ENCODE data around the gene CTSW.
A peak's percentile ranks its signal among the peaks of the same experiment; 100 is the strongest.
"Not testable (repeated sequence)": the region's sequence is repeated elsewhere in the genome, so short reads cannot be mapped to it uniquely, and the experiment has no call there.

CTSW gene

DNA sequence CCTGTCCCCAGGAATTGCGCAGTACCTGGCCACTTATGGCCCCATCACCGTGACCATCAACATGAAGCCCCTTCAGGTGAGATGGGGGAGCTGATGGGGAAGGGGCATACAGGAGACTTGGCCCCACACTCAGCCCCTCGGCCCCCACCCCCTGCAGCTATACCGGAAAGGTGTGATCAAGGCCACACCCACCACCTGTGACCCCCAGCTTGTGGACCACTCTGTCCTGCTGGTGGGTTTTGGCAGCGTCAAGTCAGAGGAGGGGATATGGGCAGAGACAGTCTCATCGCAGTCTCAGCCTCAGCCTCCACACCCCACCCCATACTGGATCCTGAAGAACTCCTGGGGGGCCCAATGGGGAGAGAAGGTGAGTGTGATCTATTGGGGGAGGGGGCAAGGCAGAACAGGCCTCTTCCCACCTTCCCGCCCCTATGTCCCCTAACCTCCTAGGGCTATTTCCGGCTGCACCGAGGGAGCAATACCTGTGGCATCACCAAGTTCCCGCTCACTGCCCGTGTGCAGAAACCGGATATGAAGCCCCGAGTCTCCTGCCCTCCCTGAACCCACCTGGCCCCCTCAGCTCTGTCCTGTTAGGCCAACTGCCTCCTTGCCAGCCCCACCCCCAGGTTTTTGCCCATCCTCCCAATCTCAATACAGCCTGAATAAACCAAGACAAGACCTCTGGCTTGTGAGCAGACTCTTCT is 3.6 kb downstream of the CTSW start:
- H3K36me3 Mint-ChIP-seq (ENCODE audit: low read depth), result peaks cover 65% of the 10 kb centered on the region
- intact Hi-C loops (cut with micrococcal nuclease), result no loop called here
- no peak overlapping the region for H3K27ac Mint-ChIP-seq
- H3K9me3 Mint-ChIP-seq, result no peaks in the 10 kb centered on the region
- peaks cover 3% of the 10 kb centered on the region for H3K27me3 Mint-ChIP-seq
- H3K4me3 Mint-ChIP-seq, result no peak overlapping the region
- peaks cover 75% of the 10 kb centered on the region for H3K4me1 Mint-ChIP-seq (ENCODE audit: low read depth)

DNA sequence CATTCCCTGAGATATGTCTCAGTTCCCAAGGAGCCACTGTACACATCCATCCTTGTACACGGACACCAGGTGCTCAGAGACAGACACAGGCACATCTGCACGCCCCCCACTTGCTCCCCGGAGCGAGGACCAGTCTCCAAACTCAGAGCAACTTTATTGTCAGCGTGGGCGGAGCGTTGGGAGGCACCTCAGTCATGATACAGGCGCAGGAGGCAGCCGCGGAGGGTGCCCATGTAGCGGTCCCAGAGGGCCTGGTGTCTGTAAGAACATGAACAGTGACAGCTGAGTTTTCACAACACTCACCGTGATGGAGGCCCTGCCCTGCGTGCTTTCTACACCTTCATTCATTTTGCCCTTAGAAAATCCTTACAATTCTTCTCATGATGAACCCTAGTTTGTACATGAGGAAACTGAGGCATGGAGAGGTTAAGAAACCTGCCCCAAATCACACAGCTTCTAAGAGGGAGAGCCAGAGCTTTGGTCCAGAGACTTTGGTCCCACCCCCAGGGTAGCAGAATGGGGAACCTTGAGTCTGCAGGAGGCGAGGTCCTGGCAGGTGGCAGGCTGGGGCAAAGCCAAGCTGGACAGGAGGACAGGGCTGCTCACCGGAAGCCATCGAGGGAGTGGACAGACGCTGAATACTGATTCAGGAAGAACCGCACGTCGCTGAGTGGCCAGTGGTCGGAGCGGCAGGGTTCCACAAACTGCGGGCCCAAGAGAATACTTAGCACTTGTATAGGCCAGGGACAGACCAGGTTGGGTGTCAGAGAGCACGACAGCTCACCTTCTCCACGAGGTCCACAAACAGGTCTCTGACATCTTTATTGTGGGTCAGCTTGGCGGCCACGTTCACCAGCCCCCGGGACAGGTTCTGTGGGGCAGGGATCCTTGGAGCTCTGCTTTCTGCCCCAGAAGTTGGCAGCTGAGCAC is 4.4 kb downstream of the CTSW start:
- intact Hi-C loops (cut with micrococcal nuclease), result loop anchor here (1.0 to 2.0 kb wide), 2 partner anchors 105 to 173 kb away; no protein-coding TSS in a partner anchor
- peaks cover 74% of the 10 kb centered on the region for H3K36me3 Mint-ChIP-seq (ENCODE audit: low read depth)
- no peaks in the 10 kb centered on the region for H3K9me3 Mint-ChIP-seq
- H3K27me3 Mint-ChIP-seq, result peaks cover 2% of the 10 kb centered on the region
- peaks cover 75% of the 10 kb centered on the region for H3K4me1 Mint-ChIP-seq (ENCODE audit: low read depth)
- no peak overlapping the region for H3K27ac Mint-ChIP-seq
- H3K4me3 Mint-ChIP-seq, result no peak overlapping the region

DNA sequence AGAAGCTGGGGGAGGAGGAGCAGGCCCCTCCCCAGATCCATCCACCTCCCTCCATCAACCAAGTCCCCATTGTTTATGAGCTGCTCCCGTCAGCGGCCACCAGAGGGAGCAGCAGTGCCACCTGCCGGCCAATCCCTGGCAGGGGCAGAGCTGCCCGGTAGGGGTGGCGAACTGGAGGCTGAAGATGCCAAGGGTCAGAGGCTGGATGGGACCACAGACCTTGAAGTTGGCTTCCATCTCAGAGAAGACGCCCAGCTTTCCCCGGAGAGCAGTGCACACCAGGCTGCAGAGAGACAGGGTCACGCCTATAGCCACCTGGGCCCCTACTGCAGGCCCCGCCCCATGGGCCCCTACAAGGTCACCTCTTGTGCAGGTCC is 5.1 kb downstream of the CTSW start:
- Mint-ChIP-seq H3K36me3 (ENCODE audit: low read depth) (peaks cover 74% of the 10 kb centered on the region), H3K27me3 (no peaks in the 10 kb centered on the region), H3K4me1 (ENCODE audit: low read depth) (peaks cover 75% of the 10 kb centered on the region), H3K4me3 (no peak overlapping the region), H3K27ac (no peak overlapping the region), H3K9me3 (no peaks in the 10 kb centered on the region)
- intact Hi-C loops (cut with micrococcal nuclease), result loop anchor here (1.0 to 2.0 kb wide), 2 partner anchors 105 to 174 kb away; no protein-coding TSS in a partner anchor

DNA sequence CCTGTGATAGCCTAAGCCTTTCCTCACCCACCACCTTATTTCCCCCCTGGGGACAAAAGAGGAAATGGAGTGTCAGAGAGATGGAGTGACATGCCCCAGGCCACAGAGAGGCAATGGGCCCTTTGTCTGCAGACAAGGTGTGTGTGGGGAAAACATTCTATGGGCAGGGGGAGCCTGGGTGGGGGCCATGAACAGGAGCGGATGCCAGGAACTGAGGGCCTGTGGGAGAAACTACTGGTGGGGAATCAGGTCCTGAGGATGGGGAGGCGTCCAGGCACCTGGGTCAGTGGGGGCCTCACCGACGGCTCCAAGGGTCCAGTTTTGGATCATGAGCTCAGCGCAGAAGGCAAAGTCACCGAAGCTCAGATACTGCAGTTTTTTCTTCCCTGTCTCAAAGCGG is 5.6 kb downstream of the CTSW start:
- Mint-ChIP-seq H3K4me3 (no peak overlapping the region), H3K9me3 (no peaks in the 10 kb centered on the region), H3K27me3 (no peaks in the 10 kb centered on the region), H3K27ac (no peak overlapping the region), H3K4me1 (ENCODE audit: low read depth) (peaks cover 75% of the 10 kb centered on the region), H3K36me3 (ENCODE audit: low read depth) (peaks cover 74% of the 10 kb centered on the region)
- intact Hi-C loops (cut with micrococcal nuclease), result loop anchor here (2.0 kb wide), 1 partner anchor 174 kb away; no protein-coding TSS in a partner anchor

DNA sequence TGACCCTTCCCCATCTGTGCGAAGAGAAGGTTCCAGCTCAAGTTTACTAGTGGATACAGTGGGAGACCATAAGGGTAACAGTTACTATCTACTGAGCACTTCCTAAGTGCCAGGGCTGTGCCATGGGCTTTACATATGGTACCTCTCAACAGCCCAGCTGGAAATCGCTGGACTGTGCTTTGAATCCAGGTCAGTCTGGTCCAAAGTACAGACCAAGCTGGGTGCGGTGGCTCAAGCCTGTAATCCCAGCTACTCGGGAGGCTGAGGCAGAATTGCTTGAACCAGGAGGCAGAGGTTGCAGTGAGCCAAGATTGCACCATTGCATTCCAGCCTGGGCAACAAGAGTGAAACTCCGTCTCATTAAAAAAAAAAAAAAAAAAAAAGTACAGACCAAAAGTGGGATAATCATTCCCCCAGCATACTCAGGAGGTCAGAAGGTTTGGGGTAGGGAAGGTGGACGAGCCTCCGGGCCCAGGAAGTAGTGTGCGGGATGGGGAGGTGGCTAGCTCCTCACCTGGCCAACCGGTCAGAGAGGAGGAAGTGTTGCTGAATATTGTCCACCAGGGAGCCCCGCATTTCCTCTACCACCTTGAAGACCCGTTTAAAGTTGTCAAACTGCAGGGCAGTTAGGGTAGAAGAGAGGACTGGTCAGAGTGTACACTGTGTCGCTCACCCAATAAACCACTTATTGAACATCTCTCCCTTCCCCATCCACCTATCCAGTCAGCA is 6.3 kb downstream of the CTSW start:
- peaks cover 69% of the 10 kb centered on the region for H3K4me1 Mint-ChIP-seq (ENCODE audit: low read depth)
- no peak overlapping the region for H3K4me3 Mint-ChIP-seq
- no peak overlapping the region for H3K27ac Mint-ChIP-seq
- no peaks in the 10 kb centered on the region for H3K27me3 Mint-ChIP-seq
- intact Hi-C loops (cut with micrococcal nuclease), result loop anchor here (2.0 kb wide), 1 partner anchor 175 kb away; no protein-coding TSS in a partner anchor
- H3K9me3 Mint-ChIP-seq, result no peaks in the 10 kb centered on the region
- peaks cover 74% of the 10 kb centered on the region for H3K36me3 Mint-ChIP-seq (ENCODE audit: low read depth)

DNA sequence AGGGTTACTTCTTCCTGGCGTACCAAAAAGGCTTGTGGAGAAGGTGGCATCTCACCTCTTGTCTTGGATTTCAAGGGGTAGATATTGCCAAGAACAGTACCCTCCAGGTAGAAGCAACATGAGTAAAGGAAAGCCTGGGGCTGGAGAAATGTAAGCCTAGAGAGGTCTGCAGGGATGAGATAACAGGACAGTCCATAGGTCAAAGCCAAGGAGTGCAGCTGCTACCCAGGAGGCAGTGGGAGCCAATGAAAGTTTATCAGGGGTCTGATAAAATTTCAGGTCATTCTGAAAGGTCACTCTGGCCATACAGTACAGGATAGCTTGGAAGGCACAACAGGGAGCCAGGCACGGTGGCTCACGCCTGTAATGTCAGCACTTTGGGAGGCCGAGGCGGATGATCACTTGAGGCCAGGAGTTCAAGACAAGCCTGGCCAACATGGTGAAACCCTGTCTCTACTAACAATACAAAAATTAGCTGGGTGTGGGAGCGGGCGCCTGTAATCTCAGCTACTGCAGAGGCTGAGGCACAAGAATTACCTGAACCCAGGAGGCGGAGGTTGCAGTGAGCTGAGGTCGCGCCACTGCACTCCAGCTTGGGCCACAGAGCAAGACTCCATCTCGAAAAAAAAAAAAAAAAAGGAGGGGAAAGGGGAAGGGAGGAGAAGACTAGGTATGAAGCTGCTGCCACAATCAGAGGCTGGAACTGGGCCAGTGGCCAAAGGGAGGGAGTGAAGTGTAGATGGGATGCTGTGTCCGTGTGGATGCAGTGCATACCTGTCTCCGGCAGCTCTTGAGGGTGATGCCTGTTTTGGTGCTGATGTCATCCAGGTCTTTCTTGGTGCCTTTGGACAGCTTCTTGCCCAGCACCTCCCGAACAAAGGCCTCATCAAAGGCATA is 7.4 kb downstream of the CTSW start:
- Mint-ChIP-seq H3K27me3 (no peaks in the 10 kb centered on the region), H3K9me3 (no peaks in the 10 kb centered on the region), H3K36me3 (ENCODE audit: low read depth) (peaks cover 72% of the 10 kb centered on the region), H3K27ac (peak overlapping the region; percentile 99), H3K4me3 (peak overlapping the region; percentile 98), H3K4me1 (ENCODE audit: low read depth) (peaks cover 65% of the 10 kb centered on the region)
- intact Hi-C loops (cut with micrococcal nuclease), result no loop called here

DNA sequence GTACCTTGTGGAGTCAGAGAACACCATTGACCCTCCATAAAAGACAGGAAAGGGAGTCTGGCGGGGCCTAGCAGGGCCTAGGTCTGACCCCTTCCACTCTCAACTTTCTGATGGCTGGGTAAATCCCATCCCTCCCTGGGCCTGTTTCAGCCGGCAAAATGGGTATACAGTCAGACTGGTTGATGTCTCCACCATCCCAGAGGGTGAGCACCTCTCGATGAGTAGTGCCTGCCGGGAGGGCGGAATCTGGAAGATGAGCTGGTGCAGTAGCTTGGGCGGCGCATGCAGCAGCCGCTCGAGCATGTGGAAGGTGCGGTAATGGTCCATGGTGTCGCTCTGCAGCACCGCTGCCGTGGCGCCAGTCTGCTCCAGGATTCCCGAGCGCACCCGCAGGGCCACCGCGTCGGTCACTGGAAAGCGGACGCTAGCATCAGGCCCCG is 8.1 kb downstream of the CTSW start:
- Mint-ChIP-seq H3K9me3 (no peaks in the 10 kb centered on the region), H3K36me3 (ENCODE audit: low read depth) (peaks cover 72% of the 10 kb centered on the region), H3K27me3 (no peaks in the 10 kb centered on the region), H3K27ac (peak overlapping the region; percentile 99), H3K4me1 (ENCODE audit: low read depth) (peaks cover 72% of the 10 kb centered on the region), H3K4me3 (peak overlapping the region; percentile 98)
- intact Hi-C loops (cut with micrococcal nuclease), result loop anchor here (1.0 to 2.0 kb wide), 2 partner anchors 75 to 102 kb away; no protein-coding TSS in a partner anchor

DNA sequence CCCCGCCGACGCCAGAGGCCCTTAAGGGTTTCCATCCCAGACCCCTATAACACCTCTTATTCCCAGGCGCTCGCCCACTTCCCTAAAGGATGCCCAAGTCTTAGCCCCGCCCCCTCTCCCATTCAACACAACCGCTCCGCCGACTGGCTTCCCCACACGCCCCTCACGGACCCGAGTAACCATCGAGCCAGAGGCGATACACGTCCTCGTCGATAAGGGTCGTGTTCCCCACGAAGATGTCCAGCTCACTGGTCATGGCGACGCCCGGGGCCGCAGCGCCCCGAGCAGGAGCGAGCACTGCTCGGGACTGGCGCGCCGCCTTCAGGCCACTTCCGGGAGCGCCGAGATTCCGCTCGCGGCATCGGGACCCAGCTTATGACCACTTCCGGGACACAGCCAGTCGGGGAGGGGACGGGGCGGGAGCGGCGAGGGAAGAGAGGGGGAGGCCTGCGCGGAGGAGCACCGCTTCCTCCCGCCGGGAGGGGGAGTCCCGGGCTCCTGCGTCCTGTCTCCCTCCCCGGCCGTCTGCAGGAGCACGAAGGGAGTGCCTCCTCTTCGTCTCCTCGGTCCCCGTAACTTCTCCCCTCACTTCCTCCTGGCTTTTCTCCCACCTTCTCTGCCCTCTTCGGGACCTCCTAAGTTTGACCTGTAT is 8.7 kb downstream of the CTSW start, which contains the start of gene FIBP:
Gene FIBP, minus strand, starts transcription at position 309 of the 652 bp plus-strand sequence. Its CDS starts 53 bp downstream, at position 256.
- intact Hi-C loops (cut with micrococcal nuclease), result loop anchor here (1.0 to 2.0 kb wide), 2 partner anchors 75 to 101 kb away; no protein-coding TSS in a partner anchor
- H3K36me3 Mint-ChIP-seq (ENCODE audit: low read depth), result peaks cover 68% of the 10 kb centered on the region
- peak within 1 kb of the TSS; percentile 99 for H3K27ac Mint-ChIP-seq

DNA sequence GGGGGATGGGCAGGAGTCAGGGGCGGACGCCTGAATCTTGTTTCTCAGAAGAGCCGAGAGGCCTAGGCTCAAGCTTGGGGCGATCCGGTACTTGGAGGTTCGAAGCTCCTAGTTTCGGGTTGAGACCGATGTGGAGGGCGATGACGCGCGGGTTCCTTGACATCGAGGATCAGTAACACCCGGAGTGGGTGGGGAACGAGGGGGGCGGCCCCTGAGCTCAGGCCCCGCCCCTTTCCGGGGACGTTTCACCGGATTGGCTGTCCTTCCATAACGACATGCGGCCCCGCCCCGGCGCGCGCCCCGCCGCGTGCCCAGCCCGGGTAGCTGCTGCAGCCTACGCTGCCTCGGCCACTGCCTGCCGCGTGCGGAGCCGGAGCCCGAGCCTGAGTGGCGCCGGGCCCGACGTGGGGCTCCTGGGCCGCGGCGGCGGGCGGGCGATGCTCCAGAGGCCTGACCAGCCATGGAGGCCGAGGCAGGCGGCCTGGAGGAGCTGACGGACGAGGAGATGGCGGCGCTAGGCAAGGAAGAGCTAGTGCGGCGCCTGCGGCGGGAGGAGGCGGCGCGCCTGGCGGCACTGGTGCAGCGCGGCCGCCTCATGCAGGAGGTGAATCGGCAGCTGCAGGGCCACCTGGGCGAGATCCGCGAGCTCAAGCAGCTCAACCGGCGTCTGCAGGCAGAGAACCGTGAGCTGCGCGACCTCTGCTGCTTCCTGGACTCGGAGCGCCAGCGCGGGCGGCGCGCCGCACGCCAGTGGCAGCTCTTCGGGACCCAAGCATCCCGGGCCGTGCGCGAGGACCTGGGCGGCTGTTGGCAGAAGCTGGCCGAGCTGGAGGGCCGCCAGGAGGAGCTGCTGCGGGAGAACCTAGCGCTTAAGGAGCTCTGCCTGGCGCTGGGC is 10.9 kb downstream of the CTSW start, which contains the start of gene CCDC85B:
Gene CCDC85B, plus strand, starts transcription at position 350 of the 895 bp plus-strand sequence. Its CDS starts 111 bp downstream, at position 461.
- peak within 1 kb of the TSS; percentile 98 for H3K4me3 Mint-ChIP-seq
- no peaks in the 10 kb centered on the region for H3K27me3 Mint-ChIP-seq
- H3K36me3 Mint-ChIP-seq (ENCODE audit: low read depth), result peaks cover 48% of the 10 kb centered on the region
- H3K4me1 Mint-ChIP-seq (ENCODE audit: low read depth), result peaks cover 79% of the 10 kb centered on the region
- H3K9me3 Mint-ChIP-seq, result no peaks in the 10 kb centered on the region
- H3K27ac Mint-ChIP-seq, result peak within 1 kb of the TSS; percentile 99
- intact Hi-C loops (cut with micrococcal nuclease), result no loop called here

More for the DNA sequence above, 8.7 kb downstream of the CTSW start, which contains the start of gene FIBP:
- H3K9me3 Mint-ChIP-seq, result no peaks in the 10 kb centered on the region
- H3K4me1 Mint-ChIP-seq (ENCODE audit: low read depth), result peaks cover 77% of the 10 kb centered on the region
- H3K4me3 Mint-ChIP-seq, result peak within 1 kb of the TSS; percentile 98
- no peaks in the 10 kb centered on the region for H3K27me3 Mint-ChIP-seq

DNA sequence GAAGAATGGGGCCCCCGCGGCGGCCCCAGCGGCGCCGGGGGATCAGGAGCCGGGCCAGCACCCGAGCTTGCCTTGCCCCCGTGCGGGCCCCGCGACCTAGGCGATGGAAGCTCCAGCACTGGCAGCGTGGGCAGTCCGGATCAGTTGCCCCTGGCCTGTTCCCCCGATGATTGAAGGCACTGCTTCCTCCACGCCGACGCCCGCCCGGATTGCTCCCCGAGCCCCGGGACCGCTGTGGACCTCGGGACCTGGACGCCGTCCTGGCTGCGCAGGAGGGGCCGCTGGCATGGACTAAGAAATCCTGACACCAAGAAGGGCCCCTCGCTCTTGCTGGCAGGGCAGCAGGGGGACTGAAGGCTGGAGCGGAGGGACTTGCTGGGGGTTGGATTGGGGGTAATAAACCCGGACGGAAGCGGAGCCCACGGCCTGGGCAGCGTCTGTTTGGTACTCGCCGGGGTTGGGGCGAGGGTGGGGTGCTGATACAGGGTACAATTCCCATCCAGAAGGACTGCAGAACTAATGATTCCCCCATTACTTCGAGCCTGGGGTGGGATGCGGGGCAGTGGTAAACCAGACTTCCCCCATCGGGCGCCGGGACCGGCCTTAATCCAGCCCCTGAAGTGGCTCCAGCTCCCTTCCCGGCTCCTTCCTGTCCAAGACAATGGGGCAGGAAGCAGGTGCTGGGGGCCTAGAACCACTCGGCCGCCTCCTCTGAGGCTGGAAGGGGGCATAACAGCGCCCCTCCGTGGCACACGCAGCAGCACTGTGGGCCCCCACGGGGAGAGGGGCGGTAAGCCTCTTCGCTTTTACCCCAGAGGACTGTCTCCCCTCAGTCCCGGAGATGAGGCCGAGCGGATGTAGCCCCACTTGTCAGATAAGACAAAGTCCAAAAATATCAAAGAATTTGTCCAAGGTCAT is 11.8 kb downstream of the CTSW start:
- Mint-ChIP-seq H3K27ac (peak overlapping the region; percentile 99), H3K9me3 (no peaks in the 10 kb centered on the region), H3K36me3 (ENCODE audit: low read depth) (peaks cover 48% of the 10 kb centered on the region), H3K4me1 (ENCODE audit: low read depth) (peaks cover 84% of the 10 kb centered on the region), H3K4me3 (peak overlapping the region; percentile 98), H3K27me3 (no peaks in the 10 kb centered on the region)
- intact Hi-C loops (cut with micrococcal nuclease), result no loop called here

DNA sequence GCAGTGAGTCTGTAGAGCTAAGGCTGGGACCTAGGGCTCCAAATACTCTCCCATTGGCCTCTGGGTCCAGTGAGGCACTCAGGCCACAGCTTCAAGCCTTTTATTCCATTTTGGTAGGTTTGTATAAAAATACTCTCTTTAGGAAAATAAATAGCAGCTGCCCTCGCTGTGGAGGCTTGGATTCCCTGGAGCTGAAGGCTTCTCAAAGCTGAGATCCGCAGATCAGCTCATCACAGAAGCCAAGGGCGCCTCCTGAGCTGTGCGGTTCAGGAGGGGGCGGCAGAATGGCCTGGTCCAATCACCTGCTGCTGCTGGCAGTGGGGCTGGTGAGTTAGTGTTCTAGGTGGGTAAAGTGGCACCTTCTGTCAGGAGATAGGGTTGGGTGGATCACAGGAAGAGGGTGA is 12.5 kb downstream of the CTSW start:
- H3K9me3 Mint-ChIP-seq; intact Hi-C loops (cut with micrococcal nuclease); H3K27me3 Mint-ChIP-seq: not testable (repeated sequence)
- peak overlapping the region; percentile 98 for H3K4me3 Mint-ChIP-seq
- peaks cover 45% of the 10 kb centered on the region for H3K36me3 Mint-ChIP-seq (ENCODE audit: low read depth)
- peak overlapping the region; percentile 99 for H3K27ac Mint-ChIP-seq
- H3K4me1 Mint-ChIP-seq (ENCODE audit: low read depth), result peaks cover 81% of the 10 kb centered on the region
